Forelimb muscle (tissue), 1 donor: ENCODE measurements around the gene IGLL5. TPM values are rescaled to one million over a fixed set of nuclear protein-coding genes. Genes with fewer than 3 reads are reported as not detected.
"Not testable (repeated sequence)": the region's sequence is repeated elsewhere in the genome, so short reads cannot be mapped to it uniquely, and the experiment has no call there.

Experiments used
- DNase-seq: peaks from one replicate; pipeline ENCODE4 v3.0.0-alpha.2; 2013; ENCODE audit warnings: low read depth
- polyA plus RNA-seq: library from polyadenylated mRNA; unstranded; fragments of 120-200 nt; gene quantifications from one replicate; pipeline ENCODE4 v1.2.1, GENCODE V29; 2013; ENCODE audit not compliant: insufficient read length

IGLL5 gene
- polyA plus RNA-seq, 1 donor: not detected

DNA sequence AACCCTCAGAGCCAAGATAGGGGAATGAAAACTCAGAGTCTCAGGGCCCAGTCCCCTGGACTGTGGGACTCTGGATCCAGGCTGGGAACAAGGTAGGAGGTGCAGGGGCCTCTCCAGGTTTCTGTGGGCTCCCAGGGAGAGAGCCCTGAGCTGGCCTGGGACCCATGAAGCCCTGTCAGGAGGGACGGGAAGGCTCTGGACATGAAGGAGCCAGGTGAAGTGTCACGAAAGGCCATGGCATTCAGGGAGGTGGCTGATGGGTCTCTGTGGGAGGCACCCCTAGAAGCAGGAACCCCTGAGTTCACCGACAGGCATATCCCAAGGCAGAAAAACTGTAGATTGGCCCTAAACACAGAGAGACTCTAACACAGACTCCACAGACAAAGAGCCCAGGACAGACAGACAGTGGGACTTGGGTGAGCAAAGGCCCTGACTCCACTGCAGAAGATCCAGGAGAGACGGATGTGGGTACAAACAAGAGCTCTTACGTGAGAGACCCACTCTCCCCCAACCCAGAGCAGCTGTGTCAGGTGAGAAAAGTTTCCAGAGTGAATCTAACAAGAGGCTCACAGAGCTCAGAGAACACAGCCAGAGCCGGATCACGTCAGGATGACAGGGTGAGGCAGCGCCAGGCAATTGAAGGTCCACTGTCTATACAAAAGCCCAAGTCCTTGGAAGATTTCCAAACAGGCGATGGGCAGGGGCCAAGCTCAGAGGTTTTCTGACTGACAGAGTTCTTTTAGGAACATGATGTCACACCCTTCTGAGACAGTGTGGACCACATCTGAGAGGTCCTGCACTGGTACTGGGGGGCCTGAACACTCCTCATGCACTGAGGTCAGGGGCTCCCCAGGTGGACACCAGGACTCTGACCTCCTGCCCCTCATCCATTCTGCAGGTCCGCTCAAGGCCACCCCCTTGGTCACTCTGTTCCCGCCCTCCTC lies 27.4 kb downstream of the IGLL5 start:
- no peak for DNase-seq

DNA sequence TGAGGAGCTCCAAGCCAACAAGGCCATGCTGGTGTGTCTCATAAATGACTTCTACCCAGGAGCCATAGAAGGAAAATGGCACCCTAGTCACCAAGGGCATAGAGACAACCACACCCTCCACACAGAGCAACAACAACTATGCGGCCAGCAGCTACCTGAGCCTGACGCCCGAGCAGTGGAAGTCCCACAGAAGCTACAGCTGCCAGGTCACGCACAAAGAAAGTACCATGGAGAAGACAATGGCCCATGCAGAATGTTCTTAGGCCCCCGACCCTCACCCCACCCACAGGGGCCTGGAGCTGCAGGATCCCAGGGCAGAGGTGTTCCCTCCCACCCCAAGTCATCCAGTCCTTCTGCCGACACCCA lies 28.0 kb downstream of the IGLL5 start:
- no peak for DNase-seq

DNA sequence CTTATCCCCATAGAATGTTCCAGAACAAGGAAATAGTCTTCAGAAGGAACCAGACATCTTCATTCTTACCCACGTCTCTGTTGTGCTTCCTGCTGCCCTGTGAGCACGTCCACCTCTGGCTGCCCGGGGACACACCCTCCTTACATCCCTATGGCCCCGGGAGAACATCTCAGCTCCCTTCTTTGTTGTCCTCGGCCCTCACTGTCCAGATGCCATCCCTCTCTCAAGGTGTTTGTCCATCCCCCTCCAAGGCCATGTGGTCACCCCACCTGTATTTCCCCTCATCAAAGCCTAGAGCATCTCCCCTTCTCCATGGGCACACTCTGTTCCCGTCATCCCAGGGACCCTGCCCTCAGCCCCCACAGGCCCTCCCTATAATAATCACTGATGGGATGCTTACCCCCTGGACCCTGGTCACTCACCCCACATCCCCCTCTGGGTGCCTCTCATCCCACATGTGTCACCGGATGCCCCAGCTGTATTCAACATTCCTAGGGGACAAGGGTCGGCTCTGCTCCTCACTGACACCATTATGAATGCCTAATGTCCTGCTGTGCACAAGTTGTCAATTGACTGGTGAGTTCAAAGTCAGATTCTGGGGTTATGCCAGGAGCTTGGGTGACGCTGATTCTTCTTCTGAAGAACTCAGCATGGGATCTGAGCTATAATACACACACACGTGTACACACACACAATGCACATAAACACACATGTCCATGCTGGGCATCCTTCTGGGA lies 28.8 kb downstream of the IGLL5 start:
- DNase-seq: no peak

- DNase-seq: no peak
Observed at GRCh38 chr22:22916952-22917290, 29.3 kb downstream of the IGLL5 start.

GRCh38 chr22:22917377-22917776 lies 29.8 kb downstream of the IGLL5 start:
- DNase-seq: no peak

DNA sequence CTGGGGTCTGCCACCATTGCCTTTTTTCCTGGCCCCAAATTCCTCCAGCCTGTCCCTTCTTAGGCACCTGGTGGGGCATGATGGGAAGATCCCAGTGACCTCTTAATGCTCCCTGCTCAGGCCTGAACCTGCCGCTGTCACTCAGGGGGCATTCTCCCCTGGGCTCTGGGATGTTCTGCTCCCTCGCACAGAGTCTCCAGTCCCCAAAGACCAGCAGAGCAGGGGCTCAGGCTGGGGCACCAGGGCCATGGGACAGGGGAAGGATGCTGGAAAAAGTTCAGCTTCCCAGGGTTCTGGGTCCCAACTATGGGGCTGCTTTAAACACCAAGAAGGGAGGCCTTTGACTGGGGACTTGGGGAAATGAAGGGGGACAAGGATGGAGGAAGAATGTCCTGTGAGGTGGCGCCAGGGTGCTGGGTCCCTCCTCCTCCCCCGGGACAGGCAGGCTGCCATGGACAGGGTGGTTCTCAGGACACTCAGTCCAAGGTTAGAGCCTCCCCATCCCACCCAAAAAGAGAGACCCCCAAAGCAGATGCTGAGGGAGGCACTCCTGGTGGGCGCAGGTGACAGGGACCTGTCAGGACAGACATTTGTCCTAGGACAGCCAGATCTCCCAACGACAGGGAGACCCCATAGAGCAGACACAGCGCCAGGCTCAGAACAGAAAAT lies 30.8 kb downstream of the IGLL5 start:
- no peak for DNase-seq

DNA sequence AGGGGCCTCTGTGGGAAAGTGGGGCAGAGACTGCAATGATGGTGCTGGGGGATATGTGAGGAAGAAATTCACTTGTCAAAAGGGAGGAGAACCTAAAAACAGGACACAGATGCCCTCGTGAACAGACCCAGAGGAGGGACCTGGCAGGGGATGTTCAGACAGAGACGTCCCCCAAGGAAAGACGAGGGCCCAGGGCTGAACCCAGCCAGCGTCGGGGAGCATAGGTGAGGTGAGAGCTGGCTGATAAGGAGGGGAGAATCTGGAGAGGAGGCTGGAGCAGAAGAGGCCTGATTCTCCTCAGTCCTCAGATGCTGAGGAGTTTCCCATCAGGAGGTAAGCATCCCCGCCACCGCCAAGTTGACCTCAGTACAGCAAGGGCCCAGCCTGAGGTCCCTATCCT lies 31.4 kb downstream of the IGLL5 start:
- no peak for DNase-seq

DNA sequence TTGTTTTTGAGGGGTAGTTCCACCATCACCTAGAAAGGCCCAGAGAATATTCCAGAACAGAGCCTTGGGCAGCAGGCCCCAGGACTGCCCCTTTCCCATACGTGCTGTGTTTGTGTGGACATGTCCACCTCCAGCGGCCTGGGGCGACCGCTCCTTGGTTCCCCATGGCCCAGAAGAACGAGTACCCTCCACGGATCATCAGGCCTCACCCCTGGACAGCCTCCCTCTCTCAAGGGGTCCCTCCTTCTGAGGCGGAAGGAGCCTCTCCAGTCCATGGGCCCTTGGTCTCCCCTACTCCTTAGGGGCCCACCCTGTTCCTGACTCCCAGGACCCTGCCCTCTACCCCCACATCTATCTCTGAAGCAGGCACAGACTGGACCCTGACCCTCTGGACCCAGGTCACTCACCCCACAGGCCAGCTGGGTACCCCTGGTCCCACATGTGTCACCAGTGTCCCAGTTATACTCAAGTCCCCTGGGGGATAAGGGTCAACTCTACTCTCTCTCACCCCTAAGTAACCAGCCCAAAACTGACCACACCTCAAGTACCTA lies 32.6 kb downstream of the IGLL5 start:
- DNase-seq: no peak

DNA sequence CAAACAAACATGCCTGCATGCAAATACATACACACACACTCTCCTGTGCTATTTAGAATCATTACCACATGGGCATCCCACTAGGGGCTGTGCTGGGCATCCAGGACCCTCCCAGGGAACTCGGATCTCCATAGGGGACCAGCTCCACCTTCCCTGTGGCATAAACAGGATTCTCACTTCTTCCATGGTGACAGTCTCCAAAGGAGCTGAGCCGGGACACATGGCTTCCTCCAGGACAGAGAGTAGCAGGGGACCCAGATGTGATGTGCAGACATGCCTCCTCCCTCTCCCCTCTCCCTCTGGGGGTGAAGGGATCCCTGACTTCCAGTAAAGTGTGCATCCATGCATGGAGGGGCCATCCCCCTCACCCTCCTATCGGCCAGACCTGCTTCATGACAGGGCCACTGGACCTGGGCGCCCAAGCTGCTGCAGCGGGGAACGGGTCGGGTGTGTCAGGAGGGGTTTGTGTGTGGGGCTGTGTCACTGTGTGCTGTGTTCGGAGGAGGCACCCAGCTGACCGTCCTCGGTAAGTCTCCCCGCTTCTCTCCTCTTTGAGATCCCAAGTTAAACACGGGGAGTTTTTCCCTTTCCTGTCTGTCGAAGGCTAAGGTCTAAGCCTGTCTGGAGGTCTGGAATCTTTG lies 33.4 kb downstream of the IGLL5 start:
- no peak for DNase-seq

DNA sequence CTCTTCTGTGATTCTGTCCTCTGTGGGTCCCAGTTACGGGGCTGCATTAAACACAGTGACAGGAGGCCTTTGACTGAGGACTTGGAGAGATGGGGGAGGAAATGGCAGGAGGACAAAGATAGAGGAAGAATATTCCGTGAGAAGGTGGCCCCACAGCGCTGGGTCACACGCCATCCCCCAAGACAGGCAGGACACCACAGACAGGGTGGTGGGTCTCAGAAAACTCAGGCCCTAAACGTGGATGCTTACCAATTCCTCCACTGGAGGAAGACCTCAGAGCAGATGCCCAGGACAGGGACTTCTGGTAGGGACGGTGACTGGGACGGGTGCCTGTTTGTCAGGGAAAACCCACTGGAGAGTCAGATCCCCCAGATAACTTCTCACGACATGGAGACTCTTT lies 34.0 kb downstream of the IGLL5 start:
- DNase-seq: no peak

GRCh38 chr22:22922092-22922953 lies 34.7 kb downstream of the IGLL5 start:
- DNase-seq: not testable (repeated sequence)

GRCh38 chr22:22922954-22923319 lies 35.3 kb downstream of the IGLL5 start:
- no peak for DNase-seq

GRCh38 chr22:22923379-22923778 lies 35.8 kb downstream of the IGLL5 start:
- DNase-seq: no peak

DNA sequence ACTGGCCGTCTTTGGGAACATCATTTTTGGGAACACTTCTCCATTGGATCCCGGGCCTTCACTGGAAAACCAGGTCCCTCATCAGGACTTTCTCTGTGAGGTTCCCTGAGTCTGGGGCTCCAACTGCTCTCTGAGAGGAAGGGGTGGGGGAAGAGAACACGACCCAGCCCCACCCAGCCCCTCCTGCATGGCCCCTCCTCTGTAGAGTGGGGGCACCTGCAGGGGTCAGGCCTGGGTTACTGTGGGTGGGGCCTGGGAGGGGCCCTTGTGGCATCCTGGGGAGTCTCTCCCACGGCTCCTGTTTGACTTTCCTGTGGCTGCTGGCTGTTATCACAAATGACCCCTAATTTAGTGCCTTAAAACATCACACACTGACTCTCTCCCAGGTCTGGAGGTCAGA lies 36.3 kb downstream of the IGLL5 start:
- no peak for DNase-seq

DNA sequence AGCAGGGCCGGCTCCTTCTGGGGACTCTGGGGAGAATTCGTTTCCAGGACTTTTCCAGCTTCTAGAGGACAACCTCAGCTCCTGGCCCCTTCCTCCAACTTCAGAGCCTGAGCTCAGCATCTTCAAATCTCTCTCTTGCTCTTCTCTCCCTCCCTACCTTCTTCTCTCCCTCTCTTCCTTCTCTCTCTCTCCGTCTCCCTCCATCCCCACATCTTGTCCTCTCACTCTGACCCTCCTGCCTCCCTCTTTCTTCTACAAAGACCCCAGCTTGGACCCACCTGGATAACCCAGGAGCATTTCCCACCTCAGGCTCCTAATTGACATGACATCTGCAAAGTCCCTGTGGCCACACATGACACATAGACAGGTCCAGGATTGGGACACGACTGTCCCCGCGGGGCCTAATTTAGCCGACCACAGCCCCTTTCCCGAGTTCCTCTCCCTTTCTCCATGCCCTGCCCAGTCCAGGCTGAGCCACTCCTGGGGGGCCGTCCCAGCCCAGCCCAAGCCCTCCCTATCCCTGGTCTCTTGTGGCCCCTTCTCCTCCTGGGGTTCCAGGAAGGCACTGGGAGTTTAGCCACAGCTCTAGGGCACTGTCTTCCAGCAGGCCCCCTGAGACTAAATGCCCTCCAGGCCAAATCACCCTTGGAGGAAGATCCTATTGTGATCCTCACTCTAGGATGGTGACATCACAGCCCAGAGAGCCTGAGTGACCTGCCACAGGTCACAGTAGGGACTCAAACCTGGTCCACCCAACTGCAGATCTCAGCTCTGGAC lies 36.9 kb downstream of the IGLL5 start:
- DNase-seq: no peak

DNA sequence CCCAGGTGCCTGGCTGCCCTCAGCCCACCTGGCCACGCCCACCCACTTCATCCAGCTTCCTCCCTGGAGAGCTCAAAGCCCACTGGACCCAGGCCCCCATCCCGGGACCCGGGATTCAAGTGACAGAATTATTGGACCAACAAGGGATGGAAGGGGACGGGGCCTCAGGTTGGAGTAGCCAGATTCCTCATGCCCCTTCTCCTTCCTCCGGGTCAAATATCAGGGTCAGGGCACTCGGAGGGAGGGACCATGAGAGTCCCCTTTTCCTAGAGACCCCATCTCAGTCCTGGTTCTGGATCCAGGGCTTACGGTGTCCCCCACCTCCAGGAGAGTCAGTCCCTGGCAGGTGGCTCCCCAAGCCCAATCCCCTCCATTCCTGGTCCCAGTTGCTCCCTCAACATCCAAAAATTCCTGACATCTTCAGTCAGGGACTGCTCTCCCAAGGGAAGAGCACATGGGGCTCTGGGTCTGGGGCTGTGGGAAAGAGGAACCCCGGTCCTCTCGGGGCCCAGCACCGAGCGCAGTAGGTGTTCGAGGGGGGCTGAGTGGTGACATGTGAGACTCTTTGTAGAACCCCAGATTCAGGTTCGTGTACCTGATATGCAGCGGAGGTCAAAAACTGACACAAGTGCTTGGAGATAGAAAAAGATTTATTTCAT lies 37.7 kb downstream of the IGLL5 start:
- DNase-seq: no peak

GRCh38 chr22:22925805-22926369 lies 38.3 kb downstream of the IGLL5 start:
- no peak for DNase-seq

GRCh38 chr22:22926370-22927195 lies 39.0 kb downstream of the IGLL5 start:
- DNase-seq: no peak
